Measurements from ENCODE around the gene ZNF436. TPM values are rescaled to one million over a fixed set of nuclear protein-coding genes. Genes with fewer than 3 reads are reported as not detected.
"Not testable (repeated sequence)": the region's sequence is repeated elsewhere in the genome, so short reads cannot be mapped to it uniquely, and the experiment has no call there.

Gene ZNF436
- total RNA-seq, 1 donor from 2014 or later, result 10.9 TPM

- H3K27me3 ChIP-seq, result no peaks in the 10 kb centered on the region
- peaks cover 5% of the 10 kb centered on the region for H3K36me3 ChIP-seq
- peak overlapping the region; percentile 13 for H3K27ac ChIP-seq
- H3K4me1 ChIP-seq, result peaks cover 5% of the 10 kb centered on the region
- intact Hi-C loops (cut with DNase I), result no loop called here
- no peak overlapping the region for H3K4me3 ChIP-seq
- H3K9me3 ChIP-seq, result no peaks in the 10 kb centered on the region
- ATAC-seq (peak; percentile 30), DNase-seq (no peak)
- no peak for TF ChIP-seq CTCF (IDR thresholded peaks at IDR 0.05)
Measured at GRCh38 chr1:23383577-23384311, 14.1 kb upstream of the ZNF436 start.

DNA sequence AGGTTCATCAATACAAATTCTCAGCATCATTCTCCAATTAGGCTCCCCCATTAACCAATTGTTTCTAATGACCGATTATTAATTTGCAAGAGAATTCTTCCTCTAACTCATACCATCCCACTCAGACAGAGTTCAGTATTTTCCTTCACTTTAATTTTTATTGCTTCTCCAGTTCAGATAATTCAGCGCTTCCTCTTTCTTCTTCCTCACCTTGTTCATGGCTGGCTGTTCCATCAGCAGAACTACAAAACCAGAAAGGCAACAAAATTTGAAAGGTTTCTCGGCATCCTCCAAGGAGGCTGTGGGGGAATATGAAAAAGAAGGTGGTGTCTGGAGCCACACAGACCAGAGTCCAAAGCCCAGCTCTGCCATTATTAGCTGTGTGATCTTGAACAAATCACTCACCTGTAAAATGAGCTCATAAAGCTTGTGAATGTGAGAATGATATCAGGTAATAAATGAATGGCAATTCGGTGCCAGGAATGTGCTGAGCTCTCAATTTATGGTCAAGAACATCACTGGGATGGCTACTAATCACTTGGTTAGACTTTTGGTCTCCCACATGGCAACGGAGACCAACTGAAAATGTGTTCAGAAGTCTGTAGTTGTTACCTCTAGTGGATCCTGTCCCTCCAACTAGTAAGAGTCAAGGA is 11.7 kb upstream of the ZNF436 start:
- H3K9me3 ChIP-seq, result no peaks in the 10 kb centered on the region
- H3K27me3 ChIP-seq, result no peaks in the 10 kb centered on the region
- no peak overlapping the region for H3K4me3 ChIP-seq
- ATAC-seq (no peak), DNase-seq (no peak)
- intact Hi-C loops (cut with DNase I), result no loop called here
- peaks cover 5% of the 10 kb centered on the region for H3K36me3 ChIP-seq
- no peak overlapping the region for H3K27ac ChIP-seq
- TF ChIP-seq CTCF (IDR thresholded peaks at IDR 0.05), result no peak
- H3K4me1 ChIP-seq, result peaks cover 5% of the 10 kb centered on the region

GRCh38 chr1:23380719-23381118 is 11.1 kb upstream of the ZNF436 start:
- Histone ChIP-seq H3K4me1 (peaks cover 5% of the 10 kb centered on the region), H3K9me3 (no peaks in the 10 kb centered on the region), H3K36me3 (peaks cover 5% of the 10 kb centered on the region), H3K4me3 (no peak overlapping the region), H3K27ac (no peak overlapping the region), H3K27me3 (no peaks in the 10 kb centered on the region)
- no peak for TF ChIP-seq CTCF (IDR thresholded peaks at IDR 0.05)
- intact Hi-C loops (cut with DNase I), result no loop called here
- DNase-seq (no peak), ATAC-seq (no peak)

GRCh38 chr1:23380236-23380635 is 10.6 kb upstream of the ZNF436 start:
- H3K27ac ChIP-seq; intact Hi-C loops (cut with DNase I); ATAC-seq; H3K9me3 ChIP-seq; H3K36me3 ChIP-seq; H3K27me3 ChIP-seq; H3K4me3 ChIP-seq; DNase-seq; H3K4me1 ChIP-seq: not testable (repeated sequence)

GRCh38 chr1:23376890-23377811 is 7.5 kb upstream of the ZNF436 start:
- no peak for DNase-seq
- peak overlapping the region; percentile 66 for H3K27ac ChIP-seq
- ATAC-seq, result peak; percentile 58

DNA sequence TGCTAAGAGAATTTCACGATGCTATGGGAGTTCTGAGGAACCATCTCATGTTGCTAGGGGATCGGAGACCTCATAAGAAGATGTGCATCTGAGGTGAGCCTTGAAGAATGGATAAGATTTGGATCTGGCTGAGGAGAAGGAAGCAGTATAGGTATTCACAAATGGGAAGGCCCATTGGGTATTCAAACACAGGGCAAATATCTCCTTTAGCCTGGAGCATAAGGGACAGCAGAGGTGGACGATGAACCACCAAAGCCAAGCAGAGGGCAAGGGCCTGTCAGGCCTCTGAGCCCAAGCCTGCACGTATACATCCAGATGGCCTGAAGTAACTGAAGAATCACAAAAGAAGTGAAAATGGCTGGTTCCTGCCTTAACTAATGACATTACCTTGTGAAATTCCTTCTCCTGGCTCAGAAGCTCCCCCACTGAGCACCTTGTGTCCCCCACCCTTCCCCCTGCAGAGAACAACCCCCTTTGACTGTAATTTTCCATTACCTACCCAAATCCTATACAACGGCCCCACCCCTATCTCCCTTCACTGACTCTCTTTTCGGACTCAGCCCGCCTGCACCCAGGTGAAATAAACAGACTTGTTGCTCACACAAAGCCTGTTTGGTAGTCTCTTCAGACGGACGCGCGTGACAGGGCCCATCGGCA is 4.6 kb upstream of the ZNF436 start:
- H3K4me1 ChIP-seq, result peaks cover 23% of the 10 kb centered on the region
- not testable (repeated sequence) for ATAC-seq, H3K27me3 ChIP-seq

More at GRCh38 chr1:23376890-23377811, 7.5 kb upstream of the ZNF436 start:
- TF ChIP-seq CTCF (IDR thresholded peaks at IDR 0.05), result no peak
- H3K27me3 ChIP-seq, result no peaks in the 10 kb centered on the region
- no peaks in the 10 kb centered on the region for H3K9me3 ChIP-seq
- no peaks in the 10 kb centered on the region for H3K4me1 ChIP-seq
- no peak overlapping the region for H3K4me3 ChIP-seq
- intact Hi-C loops (cut with DNase I), result no loop called here
- H3K36me3 ChIP-seq, result peaks cover 5% of the 10 kb centered on the region

More for the DNA sequence above, 4.6 kb upstream of the ZNF436 start:
- H3K9me3 ChIP-seq; DNase-seq; H3K27ac ChIP-seq; H3K4me3 ChIP-seq; H3K36me3 ChIP-seq; intact Hi-C loops (cut with DNase I): not testable (repeated sequence)
